ES-I3 (cell line): ENCODE measurements around the gene RAB19.

ENCODE experiments used
- H3K36me3 ChIP-seq: 2 replicates; pipeline ENCODE4 v1.6.1; 2013; ENCODE audit warnings: mild to moderate bottlenecking, low read length, control low read depth, moderate library complexity; ENCODE audit not compliant: insufficient read depth
- H3K4me1 ChIP-seq: 2 replicates; pipeline ENCODE4 v1.6.1; 2013; ENCODE audit warnings: mild to moderate bottlenecking, control low read depth, low read length; ENCODE audit not compliant: insufficient read depth
- H3K9ac ChIP-seq: 2 replicates; pipeline ENCODE4 v1.6.1; 2013; ENCODE audit warnings: low read depth, mild to moderate bottlenecking, low read length, moderate library complexity
- H3K9me3 ChIP-seq: 2 replicates; pipeline ENCODE4 v1.6.1; 2013; ENCODE audit warnings: mild to moderate bottlenecking, low read length, moderate library complexity; ENCODE audit not compliant: control insufficient read depth, insufficient read depth

Gene RAB19

GRCh38 chr7:140418653-140419052, 14.8 kb downstream of the RAB19 start:
- Histone ChIP-seq H3K36me3 (no peaks in the 10 kb centered on the region), H3K9ac (no peak overlapping the region)

GRCh38 chr7:140421521-140421920, 17.7 kb downstream of the RAB19 start:
- Histone ChIP-seq H3K36me3 (no peaks in the 10 kb centered on the region), H3K9ac (no peak overlapping the region), H3K9me3 (no peaks in the 10 kb centered on the region), H3K4me1 (no peaks in the 10 kb centered on the region)

More at GRCh38 chr7:140418653-140419052, 14.8 kb downstream of the RAB19 start:
- Histone ChIP-seq H3K4me1 (no peaks in the 10 kb centered on the region; the same call in 1 of the 2 replicates), H3K9me3 (no peaks in the 10 kb centered on the region)

DNA sequence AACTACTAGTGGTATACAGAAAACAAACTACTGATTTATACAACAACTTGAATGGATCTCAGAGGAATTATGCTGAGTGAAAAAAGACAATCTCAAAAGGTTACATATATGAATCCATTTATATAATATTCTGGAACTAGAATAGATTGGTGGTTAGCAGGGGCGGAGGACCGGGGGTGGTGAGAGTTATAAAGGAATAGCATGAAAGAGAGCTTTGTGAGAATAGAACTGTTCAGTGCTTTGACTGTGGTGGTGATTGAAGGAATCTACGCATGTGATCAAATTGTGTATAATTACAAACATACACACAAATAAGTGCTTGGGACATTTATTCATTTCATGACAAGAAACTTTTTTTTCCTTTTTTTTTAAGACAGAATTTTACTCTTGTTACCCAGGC, 19.6 kb downstream of the RAB19 start:
- Histone ChIP-seq H3K36me3 (no peaks in the 10 kb centered on the region), H3K4me1 (no peaks in the 10 kb centered on the region), H3K9me3 (no peaks in the 10 kb centered on the region), H3K9ac (no peak overlapping the region)

- no peaks in the 10 kb centered on the region for H3K4me1 ChIP-seq
- no peaks in the 10 kb centered on the region for H3K9me3 ChIP-seq
- H3K9ac ChIP-seq = no peak overlapping the region
- H3K36me3 ChIP-seq = no peaks in the 10 kb centered on the region
Observed at GRCh38 chr7:140425718-140426117, 21.9 kb downstream of the RAB19 start.

DNA sequence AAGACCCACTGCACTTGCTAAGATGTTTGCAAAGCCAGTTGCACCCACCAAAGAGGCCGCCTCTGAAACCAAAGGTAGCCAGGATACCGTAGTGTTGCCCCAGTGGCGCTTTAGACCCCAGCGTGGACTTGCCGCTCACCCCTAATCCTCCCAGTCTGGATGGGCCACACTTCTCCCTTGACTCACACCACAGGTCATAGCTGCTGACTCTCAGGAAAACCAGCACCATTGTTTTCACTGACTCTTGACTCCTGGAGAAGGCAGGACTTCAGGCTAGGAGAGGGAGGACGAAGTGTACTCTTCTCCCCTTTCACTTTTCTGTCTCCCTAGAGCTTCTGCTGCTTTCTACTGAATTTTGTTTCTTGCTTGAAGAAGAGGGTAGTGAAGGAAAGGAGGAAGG, 22.3 kb downstream of the RAB19 start:
- Histone ChIP-seq H3K9ac (no peak overlapping the region), H3K9me3 (no peaks in the 10 kb centered on the region), H3K36me3 (no peaks in the 10 kb centered on the region), H3K4me1 (no peaks in the 10 kb centered on the region)

GRCh38 chr7:140433396-140433795, 29.5 kb downstream of the RAB19 start:
- H3K4me1 ChIP-seq = no peaks in the 10 kb centered on the region
- no peaks in the 10 kb centered on the region for H3K9me3 ChIP-seq
- no peak overlapping the region for H3K9ac ChIP-seq
- H3K36me3 ChIP-seq = no peaks in the 10 kb centered on the region

DNA sequence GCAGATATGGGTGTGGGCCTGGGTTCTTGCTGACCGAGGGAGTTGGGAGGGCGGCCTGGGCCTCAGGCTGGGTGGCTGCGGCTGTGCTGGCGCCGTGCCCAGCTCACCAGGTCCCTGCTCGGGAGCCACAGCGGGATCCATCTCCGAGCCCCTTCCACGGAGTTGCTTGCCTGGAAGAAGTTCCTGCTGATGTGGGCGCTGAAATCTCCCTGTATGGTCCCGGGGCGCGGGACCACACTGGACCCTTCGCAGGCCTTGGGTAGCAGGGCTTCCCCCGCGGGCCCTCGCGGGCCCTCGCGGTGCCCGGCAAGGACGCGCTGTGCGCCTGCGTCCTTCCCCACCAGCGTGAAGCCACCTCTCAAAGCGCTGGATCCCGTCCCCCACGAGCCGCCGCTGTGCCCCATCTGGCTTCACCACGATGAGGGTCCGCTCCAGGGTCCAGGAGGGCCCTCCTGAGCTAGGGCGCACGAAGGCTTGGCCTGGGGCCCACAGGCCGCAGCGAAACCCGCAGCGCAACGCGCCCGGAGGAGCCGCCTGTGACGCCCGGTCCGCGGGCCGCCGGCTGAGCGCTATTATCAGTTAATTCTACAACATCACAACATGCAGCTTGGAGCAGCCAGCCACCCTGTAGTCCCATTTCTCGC, 31.5 kb downstream of the RAB19 start:
- H3K9ac ChIP-seq = no peak overlapping the region

DNA sequence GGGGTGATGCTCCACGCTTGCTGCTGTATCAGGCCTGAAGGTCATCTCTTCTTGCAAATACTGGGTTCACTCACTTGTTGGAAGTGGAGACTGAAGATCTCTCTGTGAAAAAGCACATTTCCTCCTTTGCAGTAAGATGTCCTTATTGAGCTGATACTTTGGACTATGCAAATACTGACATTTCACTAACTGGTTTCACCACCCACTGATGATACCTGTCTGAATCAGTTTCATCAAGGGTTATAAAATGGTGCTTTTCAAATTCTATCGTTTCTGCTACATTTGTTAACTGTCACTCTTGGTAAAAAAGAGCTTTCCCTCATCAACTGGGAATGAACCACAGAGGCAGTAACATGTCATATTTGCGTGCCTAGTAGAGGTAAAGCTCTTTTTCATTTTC, 35.5 kb downstream of the RAB19 start:
- no peaks in the 10 kb centered on the region for H3K9me3 ChIP-seq
- H3K9ac ChIP-seq = no peak overlapping the region
- no peaks in the 10 kb centered on the region for H3K36me3 ChIP-seq
- H3K4me1 ChIP-seq = no peaks in the 10 kb centered on the region; the same call in 1 of the 2 replicates

More for the DNA sequence above, 31.5 kb downstream of the RAB19 start:
- Histone ChIP-seq H3K4me1 (no peaks in the 10 kb centered on the region), H3K9me3 (no peaks in the 10 kb centered on the region), H3K36me3 (no peaks in the 10 kb centered on the region)

GRCh38 chr7:140440593-140440992, 36.7 kb downstream of the RAB19 start:
- Histone ChIP-seq H3K36me3 (no peaks in the 10 kb centered on the region), H3K9me3 (no peaks in the 10 kb centered on the region), H3K4me1 (no peaks in the 10 kb centered on the region; the same call in 1 of the 2 replicates), H3K9ac (no peak overlapping the region)

DNA sequence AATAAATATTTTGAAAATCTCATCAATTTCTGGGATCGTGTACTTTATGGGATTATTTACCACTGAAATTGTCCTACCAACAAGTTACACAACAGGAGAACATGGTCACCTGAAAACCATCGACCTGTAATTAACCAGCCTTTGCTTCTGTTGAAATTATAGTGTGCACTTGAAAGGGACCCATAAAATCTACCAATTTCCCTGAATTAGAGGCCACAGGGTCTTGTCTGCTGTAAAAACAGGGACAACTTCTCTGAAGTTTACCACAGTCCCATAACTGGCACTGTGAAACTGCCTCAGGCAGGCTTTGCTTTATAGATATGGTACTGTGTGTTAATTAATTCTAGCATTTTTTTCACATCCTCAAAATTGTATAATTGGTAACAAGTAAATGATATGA, 37.7 kb downstream of the RAB19 start:
- H3K36me3 ChIP-seq = no peaks in the 10 kb centered on the region
- H3K9me3 ChIP-seq = no peaks in the 10 kb centered on the region
- no peaks in the 10 kb centered on the region; the same call in 1 of the 2 replicates for H3K4me1 ChIP-seq
- no peak overlapping the region for H3K9ac ChIP-seq

- no peaks in the 10 kb centered on the region for H3K9me3 ChIP-seq
- H3K36me3 ChIP-seq = no peaks in the 10 kb centered on the region
- H3K9ac ChIP-seq = no peak overlapping the region
- peaks cover 21% of the 10 kb centered on the region for H3K4me1 ChIP-seq
Observed at GRCh38 chr7:140446467-140446866, 42.6 kb downstream of the RAB19 start.

GRCh38 chr7:140447841-140448240, 44.0 kb downstream of the RAB19 start:
- Histone ChIP-seq H3K9me3 (no peaks in the 10 kb centered on the region), H3K4me1 (peaks cover 25% of the 10 kb centered on the region), H3K9ac (no peak overlapping the region), H3K36me3 (no peaks in the 10 kb centered on the region)

GRCh38 chr7:140448781-140449480, 45.1 kb downstream of the RAB19 start:
- Histone ChIP-seq H3K4me1 (peaks cover 25% of the 10 kb centered on the region), H3K9ac (no peak overlapping the region), H3K36me3 (peaks cover 3% of the 10 kb centered on the region), H3K9me3 (no peaks in the 10 kb centered on the region)

DNA sequence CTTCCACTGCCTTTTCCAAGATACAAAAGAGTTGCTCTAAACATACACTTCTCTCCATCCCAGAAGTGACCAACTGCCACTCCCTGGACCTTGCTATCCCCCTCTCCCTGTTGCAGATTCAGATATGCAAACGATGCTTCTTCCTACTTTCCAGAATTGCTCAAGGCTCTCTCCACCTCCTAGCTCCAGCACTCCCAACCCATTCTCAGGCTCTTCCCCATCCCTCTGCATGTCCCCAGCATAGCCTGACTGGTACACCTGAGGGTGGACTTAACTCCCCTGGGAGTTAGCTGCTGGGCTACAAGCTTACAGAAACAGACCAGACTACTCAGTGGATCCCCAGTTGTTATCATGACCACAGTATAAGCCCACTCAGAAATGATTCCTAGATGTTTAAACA, 47.9 kb downstream of the RAB19 start:
- Histone ChIP-seq H3K9ac (no peak overlapping the region), H3K36me3 (peaks cover 17% of the 10 kb centered on the region), H3K9me3 (no peaks in the 10 kb centered on the region)

DNA sequence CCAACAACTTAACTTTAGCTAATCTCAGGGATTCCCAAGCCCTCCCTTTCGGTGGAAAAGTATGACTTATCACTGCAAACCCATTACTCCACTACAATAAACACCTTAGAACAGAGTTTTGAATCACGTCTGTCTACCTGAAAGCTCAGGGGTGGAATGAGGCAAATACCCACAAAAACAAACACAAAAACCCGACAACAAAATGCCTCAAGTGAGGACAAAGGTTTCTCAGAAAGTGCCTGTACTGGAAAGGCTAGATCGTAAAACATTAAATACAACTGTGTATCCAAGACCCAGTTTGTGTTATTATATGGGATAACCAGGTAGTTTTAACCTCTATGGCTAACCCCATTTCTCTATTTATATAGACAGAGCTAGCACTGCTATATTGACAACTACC, 49.4 kb downstream of the RAB19 start:
- H3K9me3 ChIP-seq = no peaks in the 10 kb centered on the region
- peaks cover 25% of the 10 kb centered on the region for H3K36me3 ChIP-seq
- H3K4me1 ChIP-seq = peaks cover 57% of the 10 kb centered on the region
- no peak overlapping the region for H3K9ac ChIP-seq

More for the DNA sequence above, 47.9 kb downstream of the RAB19 start:
- peaks cover 50% of the 10 kb centered on the region for H3K4me1 ChIP-seq
